ENCODE results near the gene TMC6.

DNA sequence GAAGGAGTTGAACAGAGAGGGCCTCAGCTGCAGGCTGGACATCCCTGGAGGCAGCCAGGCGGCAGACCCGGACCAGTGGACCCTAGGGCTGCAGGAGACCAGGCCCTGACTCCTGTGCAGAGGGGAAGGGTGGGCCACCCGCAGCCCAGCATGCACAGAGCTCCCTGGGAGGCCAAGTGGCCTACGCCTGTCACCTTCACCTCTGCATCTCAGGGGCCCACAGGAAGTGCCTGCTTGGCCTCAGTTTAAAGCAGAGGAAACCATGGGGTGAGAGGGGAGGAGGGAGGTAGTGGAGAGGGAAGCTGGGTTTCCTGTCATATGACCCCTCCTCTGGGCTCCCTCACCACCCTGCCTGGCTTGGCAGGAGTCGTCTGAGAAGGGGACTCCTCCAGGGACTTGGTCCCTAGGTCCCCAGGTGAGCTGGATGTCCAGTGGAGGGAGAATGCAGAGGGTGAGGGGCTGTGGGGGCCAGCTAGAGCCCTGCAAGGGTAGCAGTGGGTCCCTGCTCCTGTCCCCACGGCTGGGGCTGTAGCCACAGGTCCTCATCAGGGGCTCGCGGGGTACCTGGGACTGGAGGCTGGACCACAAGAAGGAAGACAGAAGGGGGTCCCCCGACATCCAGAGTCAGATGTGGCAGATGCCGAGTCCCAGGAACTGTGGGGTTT, 2.0 kb upstream of the TMC6 start, which contains the start of gene TMC8:
- TF ChIP-seq CTCF (conservative IDR thresholded peaks at IDR 0.05; ENCODE audit: low read depth in 2 of 2) (no peak), STAT1 (IDR thresholded peaks at IDR 0.05; ENCODE audit: unreplicated experiment) (no peak), EZH2 (IDR thresholded peaks at IDR 0.05; ENCODE audit: low read depth, unreplicated experiment) (no peak), POLR2AphosphoS5 (IDR thresholded peaks at IDR 0.05; ENCODE audit: low read depth) (no peak), REST (IDR thresholded peaks at IDR 0.05; ENCODE audit: unreplicated experiment) (no peak), EZH2phosphoT487 (IDR thresholded peaks at IDR 0.05; ENCODE audit: unreplicated experiment) (no peak), CREB1 (CRISPR knock-in tag; IDR thresholded peaks at IDR 0.05; ENCODE audit: low read depth) (no peak), NANOG (IDR thresholded peaks at IDR 0.05; ENCODE audit: borderline replicate concordance) (no peak)
- TF ChIP-seq, protein P1, sequence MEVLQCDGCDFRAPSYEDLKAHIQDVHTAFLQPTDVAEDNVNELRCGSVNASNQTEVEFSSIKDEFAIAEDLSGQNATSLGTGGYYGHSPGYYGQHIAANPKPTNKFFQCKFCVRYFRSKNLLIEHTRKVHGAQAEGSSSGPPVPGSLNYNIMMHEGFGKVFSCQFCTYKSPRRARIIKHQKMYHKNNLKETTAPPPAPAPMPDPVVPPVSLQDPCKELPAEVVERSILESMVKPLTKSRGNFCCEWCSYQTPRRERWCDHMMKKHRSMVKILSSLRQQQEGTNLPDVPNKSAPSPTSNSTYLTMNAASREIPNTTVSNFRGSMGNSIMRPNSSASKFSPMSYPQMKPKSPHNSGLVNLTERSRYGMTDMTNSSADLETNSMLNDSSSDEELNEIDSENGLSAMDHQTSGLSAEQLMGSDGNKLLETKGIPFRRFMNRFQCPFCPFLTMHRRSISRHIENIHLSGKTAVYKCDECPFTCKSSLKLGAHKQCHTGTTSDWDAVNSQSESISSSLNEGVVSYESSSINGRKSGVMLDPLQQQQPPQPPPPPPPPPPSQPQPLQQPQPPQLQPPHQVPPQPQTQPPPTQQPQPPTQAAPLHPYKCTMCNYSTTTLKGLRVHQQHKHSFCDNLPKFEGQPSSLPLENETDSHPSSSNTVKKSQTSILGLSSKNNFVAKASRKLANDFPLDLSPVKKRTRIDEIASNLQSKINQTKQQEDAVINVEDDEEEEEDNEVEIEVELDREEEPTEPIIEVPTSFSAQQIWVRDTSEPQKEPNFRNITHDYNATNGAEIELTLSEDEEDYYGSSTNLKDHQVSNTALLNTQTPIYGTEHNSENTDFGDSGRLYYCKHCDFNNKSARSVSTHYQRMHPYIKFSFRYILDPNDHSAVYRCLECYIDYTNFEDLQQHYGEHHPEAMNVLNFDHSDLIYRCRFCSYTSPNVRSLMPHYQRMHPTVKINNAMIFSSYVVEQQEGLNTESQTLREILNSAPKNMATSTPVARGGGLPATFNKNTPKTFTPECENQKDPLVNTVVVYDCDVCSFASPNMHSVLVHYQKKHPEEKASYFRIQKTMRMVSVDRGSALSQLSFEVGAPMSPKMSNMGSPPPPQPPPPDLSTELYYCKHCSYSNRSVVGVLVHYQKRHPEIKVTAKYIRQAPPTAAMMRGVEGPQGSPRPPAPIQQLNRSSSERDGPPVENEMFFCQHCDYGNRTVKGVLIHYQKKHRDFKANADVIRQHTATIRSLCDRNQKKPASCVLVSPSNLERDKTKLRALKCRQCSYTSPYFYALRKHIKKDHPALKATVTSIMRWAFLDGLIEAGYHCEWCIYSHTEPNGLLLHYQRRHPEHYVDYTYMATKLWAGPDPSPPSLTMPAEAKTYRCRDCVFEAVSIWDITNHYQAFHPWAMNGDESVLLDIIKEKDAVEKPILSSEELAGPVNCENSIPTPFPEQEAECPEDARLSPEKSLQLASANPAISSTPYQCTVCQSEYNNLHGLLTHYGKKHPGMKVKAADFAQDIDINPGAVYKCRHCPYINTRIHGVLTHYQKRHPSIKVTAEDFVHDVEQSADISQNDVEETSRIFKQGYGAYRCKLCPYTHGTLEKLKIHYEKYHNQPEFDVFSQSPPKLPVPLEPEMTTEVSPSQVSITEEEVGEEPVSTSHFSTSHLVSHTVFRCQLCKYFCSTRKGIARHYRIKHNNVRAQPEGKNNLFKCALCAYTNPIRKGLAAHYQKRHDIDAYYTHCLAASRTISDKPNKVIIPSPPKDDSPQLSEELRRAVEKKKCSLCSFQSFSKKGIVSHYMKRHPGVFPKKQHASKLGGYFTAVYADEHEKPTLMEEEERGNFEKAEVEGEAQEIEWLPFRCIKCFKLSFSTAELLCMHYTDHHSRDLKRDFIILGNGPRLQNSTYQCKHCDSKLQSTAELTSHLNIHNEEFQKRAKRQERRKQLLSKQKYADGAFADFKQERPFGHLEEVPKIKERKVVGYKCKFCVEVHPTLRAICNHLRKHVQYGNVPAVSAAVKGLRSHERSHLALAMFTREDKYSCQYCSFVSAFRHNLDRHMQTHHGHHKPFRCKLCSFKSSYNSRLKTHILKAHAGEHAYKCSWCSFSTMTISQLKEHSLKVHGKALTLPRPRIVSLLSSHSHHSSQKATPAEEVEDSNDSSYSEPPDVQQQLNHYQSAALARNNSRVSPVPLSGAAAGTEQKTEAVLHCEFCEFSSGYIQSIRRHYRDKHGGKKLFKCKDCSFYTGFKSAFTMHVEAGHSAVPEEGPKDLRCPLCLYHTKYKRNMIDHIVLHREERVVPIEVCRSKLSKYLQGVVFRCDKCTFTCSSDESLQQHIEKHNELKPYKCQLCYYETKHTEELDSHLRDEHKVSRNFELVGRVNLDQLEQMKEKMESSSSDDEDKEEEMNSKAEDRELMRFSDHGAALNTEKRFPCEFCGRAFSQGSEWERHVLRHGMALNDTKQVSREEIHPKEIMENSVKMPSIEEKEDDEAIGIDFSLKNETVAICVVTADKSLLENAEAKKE (CRISPR knock-in tag; IDR thresholded peaks at IDR 0.05): no peak
